GM12878 (cell line): ENCODE measurements around the gene ATF6. TPM values are rescaled to one million over a fixed set of nuclear protein-coding genes. Genes with fewer than 3 reads are reported as not detected.

ENCODE experiments used
- ATAC-seq: fragments of 200-7000 bp; cut with Tn5 transposase; 3 replicates; pipeline ENCODE4 v1.9.1; 2020; ENCODE audit warnings: mild to moderate bottlenecking, moderate library complexity
- BruUV-seq: library from RNA; stranded (reverse); fragments of 400-500 nt; replicated peaks from 2 replicates; lab custom pipeline; 2021; lab: Mats Ljungman, UMichigan
- CTCF ChIA-PET: fragments of 300-600 bp; sonication (Branson Sonifier 250); formaldehyde crosslinking; extraction: SDS; loops from one replicate; lab custom pipeline; 2021; ENCODE audit warnings: inconsistent platforms; lab: Yijun Ruan, JAX
- POLR2A ChIA-PET: fragments of 350-600 bp; formaldehyde crosslinking; extraction: SDS; loops from one replicate; lab custom pipeline; 2021; ENCODE audit warnings: inconsistent platforms; lab: Charles Lee
- RAD21 ChIA-PET: fragments of 300-600 bp; sonication (Branson Sonifier 250); formaldehyde crosslinking; loops from one replicate; lab custom pipeline; 2023; ENCODE audit warnings: antibody characterized with exemption; ENCODE audit not compliant: unreplicated experiment; lab: Charles Lee
- SMC1A ChIA-PET: fragments of 300-600 bp; sonication (Branson Sonifier 250); formaldehyde crosslinking; loops from one replicate; lab custom pipeline; 2023; ENCODE audit not compliant: unreplicated experiment, uncharacterized antibody; lab: Charles Lee
- DNase-seq: peaks from one replicate; pipeline ENCODE4 v3.0.0-alpha.2; 2011; ENCODE audit warnings: low read depth, low spot score
- FAIRE-seq: peaks from 3 replicates; lab custom pipeline; 2011; peaks lifted over from hg19 to GRCh38; lab: Jason Lieb, UNC
- H2AFZ ChIP-seq: 2 replicates; pipeline ENCODE4 v1.6.0; 2011; ENCODE audit warnings: low read depth, low read length, control low read depth; ENCODE audit not compliant: control insufficient read depth
- H3K27ac ChIP-seq: 2 replicates; pipeline ENCODE4 v1.5.1; 2011; ENCODE audit warnings: control low read depth; ENCODE audit not compliant: control insufficient read depth, insufficient read depth
- H3K27me3 ChIP-seq, 2 experiments: replicated peaks in 1 of 2; 2 replicates each; pipeline versions ENCODE4 v1.6.0 to v1.6.1; 2011; ENCODE audit warnings: low read length in 1 of 2; ENCODE audit not compliant: control insufficient read depth in 2 of 2, insufficient read depth in 2 of 2
- H3K36me3 ChIP-seq, 2 experiments: 2 replicates each; pipeline ENCODE4 v1.5.1; 2011; ENCODE audit warnings: low read length in 1 of 2; ENCODE audit not compliant: control insufficient read depth in 2 of 2, insufficient read depth in 2 of 2
- H3K4me1 ChIP-seq: 2 replicates; pipeline ENCODE4 v1.6.1; 2011; ENCODE audit warnings: mild to moderate bottlenecking, low read length, moderate library complexity, mixed read lengths; ENCODE audit not compliant: control insufficient read depth, insufficient read depth
- H3K4me2 ChIP-seq: 2 replicates; pipeline ENCODE4 v1.6.0; 2011; ENCODE audit warnings: control low read depth; ENCODE audit not compliant: control insufficient read depth, insufficient read depth
- H3K4me3 ChIP-seq: fragments of 200-600 bp; sonication (generic); 2 replicates; pipeline ENCODE4 v1.5.1; 2016
- H3K79me2 ChIP-seq: 2 replicates; pipeline ENCODE4 v1.6.0; 2011; ENCODE audit warnings: low read length; ENCODE audit not compliant: control insufficient read depth, insufficient read depth
- H3K9ac ChIP-seq: 2 replicates; pipeline ENCODE4 v1.8.0; 2011; ENCODE audit warnings: low read length, control low read depth, mixed read lengths; ENCODE audit not compliant: control insufficient read depth, insufficient read depth
- H3K9me3 ChIP-seq: replicated peaks from 3 replicates; pipeline ENCODE4 v1.5.1; 2011; ENCODE audit warnings: mild to moderate bottlenecking, low read length; ENCODE audit not compliant: control insufficient read depth, insufficient read depth
- H4K20me1 ChIP-seq: 2 replicates; pipeline ENCODE4 v1.6.0; 2011; ENCODE audit not compliant: control insufficient read depth, insufficient read depth
- EGR1 ChIP-seq, 2 experiments: IDR thresholded peaks; 1 replicate in 1 of 2; 2 replicates in 1 of 2; pipeline ENCODE4 v1.6.1; 2011 to 2012; ENCODE audit warnings: low read depth in 2 of 2, low read length in 2 of 2, borderline replicate concordance in 1 of 2, mild to moderate bottlenecking in 1 of 2, moderate library complexity in 1 of 2
- KAT2A ChIP-seq: conservative IDR thresholded peaks from 2 replicates; pipeline ENCODE4 v1.6.1; 2011; ENCODE audit warnings: low read depth, low read length; ENCODE audit not compliant: control insufficient read depth
- KDM1A ChIP-seq: fragments of 200-600 bp; sonication (generic); IDR thresholded peaks from 2 replicates; pipeline ENCODE4 v1.6.1; 2016; ENCODE audit warnings: borderline replicate concordance
- KLF5 ChIP-seq: fragments of 450-650 bp; IDR thresholded peaks from 2 replicates; pipeline ENCODE4 v1.6.1; 2014; ENCODE audit warnings: mild to moderate bottlenecking; ENCODE audit not compliant: partially characterized antibody
- MLLT1 ChIP-seq: fragments of 450-650 bp; IDR thresholded peaks from 2 replicates; pipeline ENCODE4 v1.6.1; 2016; ENCODE audit warnings: mild to moderate bottlenecking
- NR2C2 ChIP-seq: IDR thresholded peaks from 2 replicates; pipeline ENCODE4 v1.6.1; 2011; ENCODE audit warnings: borderline replicate concordance, low read depth; ENCODE audit not compliant: control insufficient read depth, insufficient read length
- NR2F1 ChIP-seq: fragments of 450-650 bp; conservative IDR thresholded peaks from 2 replicates; pipeline ENCODE4 v1.6.1; 2017; ENCODE audit warnings: mild to moderate bottlenecking
- RELA ChIP-seq: fragments of 450-650 bp; IDR thresholded peaks from 2 replicates; pipeline ENCODE4 v1.8.0; 2014; ENCODE audit warnings: borderline replicate concordance; ENCODE audit not compliant: partially characterized antibody
- ZNF274 ChIP-seq: IDR thresholded peaks from one replicate; pipeline ENCODE4 v1.8.0; 2011; ENCODE audit not compliant: insufficient read length, insufficient read depth
- WGBS: methylation state at CpG from one replicate; pipeline ENCODE4 v1.1.6; 2016; ENCODE audit warnings: low lambda C conversion rate; ENCODE audit not compliant: insufficient replicate concordance, insufficient coverage; ENCODE audit errors: missing lambda C conversion rate; 5-methylcytosine and 5-hydroxymethylcytosine counted together
- in situ Hi-C: fragments of 300-500 bp; cut with MboI; formaldehyde crosslinking; loops from 9 replicates; pipeline ENCODE4 v1.14.3; 2018; ENCODE audit warnings: mixed read lengths
- intact Hi-C: fragments of 100-400 bp; cut with micrococcal nuclease; formaldehyde crosslinking; loops from one replicate; pipeline ENCODE4 v1.14.2; 2022; ENCODE audit not compliant: unreplicated experiment
- polyA plus RNA-seq, 11 experiments: library from polyadenylated mRNA; depleted of rRNA in 4 of 11; unstranded in 6 of 11; stranded (reverse) in 5 of 11; fragments of >200 nt; fragmentation: Nextera tagmentation in 4 of 11; fragmentation: Illumina TruSeq in 1 of 11; extraction: Ambion mirVana in 4 of 11; extraction: Trizol in 1 of 11; gene quantifications; 1 replicate in 1 of 11; 2 replicates in 10 of 11; pipeline versions ENCODE4 v1.2.1 to v1.2.3, GENCODE V29; 2011 to 2016; ENCODE audit warnings: inconsistent platforms in 2 of 11, missing spikeins in 2 of 11, low read depth in 1 of 11
- total RNA-seq, 4 experiments: library from RNA; depleted of rRNA in 3 of 4; stranded (reverse); fragments of >200 nt in 3 of 4; fragmentation: Illumina TruSeq in 1 of 4; extraction: Trizol in 1 of 4; gene quantifications; 2 replicates each; pipeline versions ENCODE4 v1.2.1 to v1.2.3, GENCODE V29; 2013 to 2021

Gene ATF6
- total and polyA plus RNA-seq, 10 of the 15 experiments (the other 5 are each of a cell fraction or from before 2014, with no cell fraction given), result 7.8 to 24.3 (median 14.7) TPM

GRCh38 chr1:161771973-161772372 is 5.9 kb downstream of the ATF6 start:
- ChIA-PET SMC1A (interaction anchor here (0.8 to 2.4 kb wide), 7 partner anchors 10 to 110 kb away, joined by 3 to 9 read pairs (median 4); no protein-coding TSS in a partner anchor), RAD21 (interaction anchor here (0.6 kb wide), 1 partner anchor 34 kb away, joined by 4 read pairs; no protein-coding TSS in a partner anchor), POLR2A (interaction anchor here (0.6 to 1.7 kb wide), 3 partner anchors 9 to 62 kb away, joined by 3 to 6 read pairs (median 3); no protein-coding TSS in a partner anchor), CTCF (interaction anchor here (0.8 to 2.0 kb wide), 5 partner anchors 10 to 32 kb away, joined by 3 to 8 read pairs (median 4); no protein-coding TSS in a partner anchor)
- peak overlapping the region; percentile 28; the same call in 1 of the 2 replicates for H3K4me3 ChIP-seq
- no peaks in the 10 kb centered on the region for H3K9me3 ChIP-seq
- in situ Hi-C loops, result no loop called here
- BruUV-seq, result no TSS peak
- H3K36me3 ChIP-seq, result no peaks in the 10 kb centered on the region
- TF ChIP-seq KDM1A (no peak), KLF5 (no peak), EGR1 (IDR thresholded peaks at IDR 0.05; ENCODE audit: borderline replicate concordance in 1 of 2, low read depth in 2 of 2, low read length in 2 of 2) (no peak), NR2C2 (no peak), NR2F1 (no peak), KAT2A (no peak), MLLT1 (no peak), ZNF274 (no peak), RELA (no peak)
- H3K9ac ChIP-seq, result peak overlapping the region; percentile 5; the same call in 1 of the 2 replicates
- intact Hi-C loops, result no loop called here
- H3K27ac ChIP-seq, result peak overlapping the region; percentile 40
- H3K79me2 ChIP-seq, result peaks cover 93% of the 10 kb centered on the region
- H3K27me3 ChIP-seq, result no peaks in the 10 kb centered on the region
- H4K20me1 ChIP-seq, result no peaks in the 10 kb centered on the region
- H3K4me1 ChIP-seq, result peaks cover 17% of the 10 kb centered on the region
- ATAC-seq, result peak; percentile 23; the same call in 2 of the 3 replicates
- H3K4me2 ChIP-seq, result peak overlapping the region; percentile 83
- 59% methylated on average over 2 of the region's 2 CpGs for WGBS
- no peak overlapping the region for H2AFZ ChIP-seq
- no peak for FAIRE-seq
- no peak for DNase-seq
